Hindlimb muscle (tissue), 1 donor: ENCODE data around the gene KIF18B. TPM values are rescaled to one million over a fixed set of nuclear protein-coding genes. Genes with fewer than 3 reads are reported as not detected.

Experiments
- DNase-seq: peaks from one replicate; pipeline ENCODE4 v3.0.0-alpha.2; 2013
- polyA plus RNA-seq: library from polyadenylated mRNA; unstranded; fragments of 120-200 nt; gene quantifications from one replicate; pipeline ENCODE4 v1.2.1, GENCODE V29; 2013; ENCODE audit not compliant: insufficient read length

The KIF18B gene
- polyA plus RNA-seq, 1 donor, result 8.8 TPM

- no peak for DNase-seq
These were observed 42.3 kb downstream of the KIF18B start for GRCh38 chr17:44905006-44906000.

GRCh38 chr17:44904001-44904984, 43.3 kb downstream of the KIF18B start:
- no peak for DNase-seq

GRCh38 chr17:44903012-44903685, 44.4 kb downstream of the KIF18B start:
- no peak for DNase-seq

DNA sequence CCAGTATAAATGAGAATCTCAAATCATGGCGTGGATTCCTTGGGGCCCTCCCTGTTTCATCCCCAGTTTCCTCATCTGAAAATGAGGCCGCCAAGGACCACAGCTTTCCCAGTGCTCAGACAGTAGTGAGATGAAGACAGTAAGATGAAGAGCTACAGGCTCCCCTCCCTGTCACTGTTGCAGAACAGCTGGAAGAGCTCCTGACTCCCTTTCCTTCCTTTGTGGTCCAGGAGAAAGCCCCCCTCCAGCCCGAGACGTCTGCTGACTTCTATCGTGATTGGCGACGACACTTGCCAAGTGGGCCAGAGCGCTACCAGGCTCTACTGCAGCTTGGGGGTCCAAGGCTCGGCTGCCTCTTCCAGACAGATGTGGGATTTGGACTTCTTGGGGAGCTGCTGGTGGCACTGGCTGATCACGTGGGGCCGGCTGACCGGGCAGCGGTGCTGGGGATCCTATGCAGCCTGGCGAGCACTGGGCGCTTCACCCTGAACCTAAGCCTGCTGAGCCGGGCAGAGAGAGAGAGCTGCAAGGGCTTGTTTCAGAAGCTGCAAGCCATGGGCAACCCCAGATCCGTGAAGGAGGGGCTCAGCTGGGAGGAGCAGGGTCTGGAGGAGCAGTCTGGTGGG, 45.3 kb downstream of the KIF18B start:
- no peak for DNase-seq

DNA sequence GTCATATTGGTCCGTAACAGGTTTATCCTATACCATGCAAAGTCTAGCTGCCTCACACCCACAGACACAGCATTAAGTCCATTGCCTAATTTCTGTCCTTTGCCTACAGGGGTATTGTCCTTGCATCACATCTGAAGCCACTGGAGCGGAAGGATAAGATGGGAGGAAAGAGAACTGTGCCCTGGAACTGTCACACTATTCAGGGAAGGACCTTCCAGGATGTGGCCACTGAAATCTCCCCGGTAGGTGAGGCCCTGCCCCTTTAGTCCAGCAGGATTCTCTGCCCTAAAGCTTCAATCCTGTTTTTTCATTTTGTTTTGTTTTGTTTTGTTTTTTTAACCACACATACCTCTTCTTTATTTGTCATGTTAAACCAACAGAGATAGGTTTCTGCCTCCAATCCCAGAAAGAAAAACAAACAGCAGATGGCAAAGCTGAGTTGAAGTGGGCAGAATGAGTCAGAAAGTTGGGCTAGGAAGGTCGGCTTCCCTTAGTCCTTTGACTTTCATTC, 46.1 kb downstream of the KIF18B start:
- no peak for DNase-seq

DNA sequence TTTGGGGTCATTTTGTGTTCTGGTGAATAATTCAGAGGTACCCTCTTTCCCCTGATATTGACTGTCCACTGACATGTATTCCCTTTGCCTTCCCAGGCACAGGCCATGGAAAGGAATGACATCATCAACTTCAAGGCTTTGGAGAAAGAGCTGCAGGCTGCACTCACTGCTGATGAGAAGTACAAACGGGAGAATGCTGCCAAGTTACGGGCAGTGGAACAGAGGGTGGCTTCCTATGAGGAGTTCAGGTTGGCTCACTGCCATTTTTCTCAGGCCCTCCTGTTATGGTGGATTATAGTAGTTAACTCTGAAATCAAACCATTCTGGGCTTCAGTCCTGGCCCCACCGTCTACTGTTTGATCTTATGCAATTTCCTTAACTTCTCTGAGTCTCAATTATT, 46.7 kb downstream of the KIF18B start:
- DNase-seq, result no peak

GRCh38 chr17:44899074-44899782, 48.3 kb downstream of the KIF18B start, which contains the start of gene EFTUD2:
TSS of gene EFTUD2 (minus strand) at chr17:44899445. CDS start at chr17:44894521, 4,924 bp downstream.
- DNase-seq, result peak; percentile 93

DNA sequence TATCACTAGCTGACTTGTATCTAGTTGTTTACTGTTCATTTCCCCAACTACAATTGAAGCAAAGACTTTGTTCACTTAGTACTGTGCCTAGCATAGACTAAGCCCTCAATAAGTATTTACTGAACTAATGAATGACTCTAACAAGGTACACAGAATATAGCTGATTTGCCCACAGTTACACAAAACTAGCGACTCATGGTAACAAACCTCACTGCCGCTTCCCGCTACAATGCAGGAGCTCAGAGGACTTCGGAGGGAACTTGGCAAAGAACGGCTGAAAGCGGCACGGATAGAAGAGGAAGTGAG, 48.9 kb downstream of the KIF18B start:
- no peak for DNase-seq

DNA sequence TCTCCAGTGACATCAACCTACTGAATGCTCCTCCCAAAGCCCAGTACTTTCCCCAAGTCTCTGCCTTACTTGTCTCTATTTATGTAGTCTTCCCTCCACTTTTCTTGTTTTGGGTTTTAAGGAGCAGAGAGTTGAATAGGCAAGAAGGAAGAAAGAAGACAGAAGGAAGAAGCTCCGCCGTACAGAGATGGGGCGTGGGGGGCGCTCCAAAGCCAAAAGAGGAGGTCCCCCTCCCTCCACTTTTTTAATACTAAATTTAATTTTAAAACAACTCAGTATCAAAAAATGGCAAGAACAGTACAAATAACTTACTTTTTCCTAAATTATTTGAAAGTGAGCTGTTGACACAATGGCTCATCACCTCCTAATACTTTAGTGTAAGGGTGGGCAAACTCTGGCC, 52.9 kb downstream of the KIF18B start:
- DNase-seq, result no peak

DNA sequence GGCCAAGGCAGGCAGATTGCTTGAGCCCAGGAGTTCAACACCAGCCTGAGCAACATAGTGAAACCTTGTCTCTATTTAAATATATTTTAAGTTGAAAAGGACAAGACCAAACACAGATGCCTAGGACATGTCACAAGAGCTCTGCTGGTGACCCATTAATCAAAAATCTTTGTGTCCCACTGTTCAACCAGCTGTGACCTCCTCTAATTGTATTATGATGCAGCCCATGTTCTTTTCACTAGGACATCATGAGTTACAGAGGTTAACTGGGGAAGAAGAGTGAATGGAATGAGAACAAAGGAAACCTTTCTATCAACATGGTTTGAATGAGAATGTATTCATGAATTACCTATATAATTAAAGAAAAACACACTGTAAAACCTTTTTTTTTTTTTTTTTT, 55.3 kb downstream of the KIF18B start:
- no peak for DNase-seq

DNA sequence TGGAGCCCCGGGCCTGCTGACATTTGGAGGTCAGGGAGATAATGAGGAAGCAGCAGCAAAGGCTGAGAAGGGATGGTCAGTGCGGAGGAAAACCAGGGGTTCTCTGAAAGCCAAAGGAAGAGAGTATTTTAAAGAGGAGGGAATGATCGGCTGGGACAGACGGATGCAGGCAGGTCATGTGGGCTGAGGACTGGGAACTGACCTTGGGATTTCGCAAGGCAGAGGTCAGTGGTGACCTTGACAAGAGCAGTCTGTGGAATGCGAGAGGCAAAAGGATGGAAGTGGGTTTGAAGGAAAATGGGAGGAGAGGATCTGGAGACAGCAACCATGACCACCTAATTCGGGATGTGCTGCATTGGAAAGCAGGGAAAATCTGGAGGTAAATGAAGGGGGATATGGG, 58.6 kb downstream of the KIF18B start:
- DNase-seq, result no peak

- no peak for DNase-seq
These were observed 59.3 kb downstream of the KIF18B start for GRCh38 chr17:44887971-44888954.

DNA sequence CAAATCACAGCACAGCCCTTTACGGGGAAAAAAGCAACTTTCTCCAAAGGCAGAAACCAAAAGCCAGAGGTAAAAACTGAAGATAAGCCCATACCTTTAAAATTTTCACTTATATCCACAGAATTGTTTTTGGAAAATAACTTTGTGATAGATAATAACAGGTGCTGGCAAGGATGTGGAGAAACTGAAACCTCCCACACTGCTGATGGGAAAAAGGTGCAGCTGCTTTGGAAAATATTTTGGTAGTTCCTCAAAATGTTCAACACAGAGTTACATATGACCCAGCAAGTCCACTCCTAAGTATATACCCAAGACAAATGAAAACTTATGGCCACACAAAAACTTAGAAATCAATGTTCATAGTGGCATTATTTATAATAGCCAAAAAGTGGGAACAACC, 60.6 kb downstream of the KIF18B start:
- DNase-seq, result no peak

GRCh38 chr17:44884941-44885340, 62.6 kb downstream of the KIF18B start:
- DNase-seq, result no peak

DNA sequence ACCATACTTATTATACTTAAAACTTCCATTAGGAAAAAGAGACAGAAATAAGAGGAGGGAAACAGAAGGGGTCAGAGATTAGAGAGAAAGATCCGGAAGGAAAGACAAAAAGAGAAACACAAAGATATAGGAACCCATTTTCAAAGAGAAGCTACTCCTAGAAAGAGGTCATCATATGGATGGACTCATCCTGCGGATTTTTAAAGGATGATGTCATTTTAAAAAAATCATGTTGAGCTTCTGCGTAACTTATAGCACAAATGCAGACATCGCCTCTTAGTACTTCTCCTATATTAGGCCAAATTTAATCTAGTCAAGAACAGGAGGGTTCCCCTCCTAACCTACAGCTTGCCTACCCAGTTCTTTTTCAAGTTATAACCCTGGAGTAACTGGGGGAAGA, 66.4 kb downstream of the KIF18B start:
- no peak for DNase-seq

DNA sequence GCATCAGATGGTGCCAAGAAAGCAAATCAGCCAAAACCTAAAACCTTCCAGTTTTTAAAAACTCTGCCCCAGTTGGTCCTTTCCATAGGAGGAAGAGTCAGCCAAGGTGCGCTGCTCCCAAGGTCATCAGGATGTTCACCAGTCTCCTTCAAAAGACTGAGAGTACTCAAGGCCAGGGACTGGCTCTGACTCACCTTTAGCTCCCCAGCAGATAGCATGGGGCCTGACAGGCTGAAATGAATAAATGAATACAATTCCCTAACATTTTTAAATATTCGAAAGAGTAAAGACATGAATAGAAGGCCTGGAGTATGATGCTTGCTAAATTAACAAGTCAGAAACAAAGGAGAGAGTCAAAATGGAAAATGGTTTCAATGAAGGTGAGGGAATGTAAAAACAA, 67.5 kb downstream of the KIF18B start:
- DNase-seq, result no peak

DNA sequence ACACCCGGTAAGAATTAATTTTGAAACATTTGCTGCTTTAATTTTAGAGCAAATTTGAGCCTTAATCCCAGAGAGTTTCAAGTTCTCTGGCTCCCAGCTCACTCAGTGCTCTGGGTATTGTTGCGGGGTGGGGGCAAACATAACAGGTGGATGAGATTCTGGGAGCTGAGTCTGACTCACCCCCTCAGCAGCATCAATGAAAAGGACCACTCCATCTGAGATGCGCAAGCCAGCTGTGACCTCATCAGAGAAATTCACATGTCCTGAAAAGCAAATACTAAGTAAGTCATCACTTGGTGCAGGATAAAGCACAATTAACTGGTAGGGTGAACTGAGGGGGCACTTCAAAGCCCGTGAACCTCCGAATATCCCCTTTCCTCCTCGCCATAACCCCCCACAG, 68.2 kb downstream of the KIF18B start:
- DNase-seq, result no peak

DNA sequence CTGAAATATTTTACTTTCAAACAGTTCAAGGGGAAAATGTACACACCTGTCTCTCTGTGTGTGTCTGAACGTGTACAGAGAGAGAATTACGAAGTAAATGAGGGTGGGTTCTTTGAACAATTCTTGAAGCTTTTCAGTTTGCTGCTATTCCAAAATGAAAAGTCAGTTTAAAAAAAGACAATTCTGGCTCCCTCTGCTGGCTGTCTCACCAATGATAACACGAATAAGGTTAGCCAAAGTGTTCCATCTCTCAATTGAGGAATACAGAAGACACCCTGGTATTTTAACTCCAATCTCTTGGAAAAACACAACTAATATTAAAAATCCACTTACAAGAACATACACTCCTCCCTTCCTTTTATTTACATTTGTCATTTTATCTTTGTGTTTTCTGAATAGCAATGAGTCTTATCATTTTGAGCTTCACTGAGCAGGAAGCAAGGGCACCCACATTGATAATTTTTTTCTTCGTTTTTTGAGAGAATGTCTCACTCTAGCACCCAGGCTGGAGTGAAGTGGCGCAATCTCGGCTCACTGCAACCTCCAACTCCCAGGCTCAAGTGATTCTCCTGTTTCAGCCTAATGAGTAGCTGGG, 68.8 kb downstream of the KIF18B start:
- peak; percentile 49 for DNase-seq

DNA sequence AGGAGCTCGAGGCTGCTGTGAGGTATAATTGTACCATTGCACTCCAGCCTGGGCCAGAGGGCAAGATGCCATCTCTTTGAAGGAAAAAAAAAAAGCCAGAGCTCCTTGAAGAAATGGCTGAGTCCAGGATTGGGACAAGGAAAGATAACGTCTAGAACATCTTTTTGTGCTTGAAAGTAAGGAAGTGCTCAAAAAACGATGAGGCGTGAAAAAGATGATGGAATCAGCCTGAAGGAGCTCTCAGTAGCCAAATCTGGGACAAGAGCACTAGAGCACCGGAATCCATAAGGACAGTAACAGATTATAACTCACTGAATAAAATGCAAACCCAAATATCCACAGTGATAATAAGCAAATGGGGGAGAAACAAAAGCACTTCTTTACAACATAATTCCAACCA, 70.5 kb downstream of the KIF18B start:
- DNase-seq, result no peak

DNA sequence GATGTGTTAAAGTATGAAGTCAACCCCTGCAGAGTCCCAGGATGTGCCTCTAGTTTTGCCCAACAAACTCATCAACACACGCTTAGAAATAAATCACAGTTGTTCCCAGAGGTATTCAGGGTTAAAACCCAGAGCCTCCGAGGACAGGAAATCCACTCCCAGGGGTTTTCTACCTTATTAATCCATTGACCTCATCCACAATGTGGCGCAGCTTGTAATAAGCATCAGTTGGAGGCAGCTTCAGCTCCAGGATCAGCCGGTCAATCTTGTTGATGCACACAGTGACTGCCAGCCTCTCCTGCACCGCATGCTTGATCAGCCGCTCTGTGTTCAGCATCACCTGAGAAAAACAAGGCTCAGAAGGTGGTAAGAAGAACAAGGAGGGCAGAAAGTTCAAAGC, 71.8 kb downstream of the KIF18B start:
- DNase-seq, result no peak
